CD4-positive, alpha-beta T cell treated with Interleukin-2 at 100 ng/mL for 4 hours (primary cell): Measurements from ENCODE around the gene C11orf16.
"Not testable (repeated sequence)": the region's sequence is repeated elsewhere in the genome, so short reads cannot be mapped to it uniquely, and the experiment has no call there.

Source experiments
- DNase-seq: peaks from one replicate; pipeline ENCODE4 v3.0.0-alpha.2; 2020; ENCODE audit warnings: low spot score

Gene C11orf16

GRCh38 chr11:8932564-8933180, at the start of gene C11orf16:
TSS of gene C11orf16 (minus strand) at chr11:8932947. CDS start at chr11:8932308, 639 bp downstream.
- no peak for DNase-seq

DNA sequence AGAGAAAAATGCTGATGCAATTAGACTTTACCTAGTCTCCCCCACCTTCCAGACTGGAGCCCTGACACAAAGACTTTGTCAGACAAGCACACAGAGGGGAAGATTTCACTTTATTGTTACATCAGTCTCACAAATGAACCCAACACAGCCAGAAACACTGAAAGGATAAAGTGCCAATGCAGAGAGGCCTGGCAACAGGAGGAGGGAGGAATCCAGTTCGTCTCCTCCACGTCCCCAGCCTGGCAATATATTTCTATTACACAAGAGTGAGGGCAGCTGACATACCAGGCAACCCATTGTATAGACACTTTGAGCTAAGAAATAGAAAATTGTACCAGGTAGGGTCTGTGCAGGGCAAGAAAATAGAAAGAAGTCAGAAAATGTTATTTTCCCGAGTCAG, 47.7 kb upstream of the C11orf16 start:
- no peak for DNase-seq

DNA sequence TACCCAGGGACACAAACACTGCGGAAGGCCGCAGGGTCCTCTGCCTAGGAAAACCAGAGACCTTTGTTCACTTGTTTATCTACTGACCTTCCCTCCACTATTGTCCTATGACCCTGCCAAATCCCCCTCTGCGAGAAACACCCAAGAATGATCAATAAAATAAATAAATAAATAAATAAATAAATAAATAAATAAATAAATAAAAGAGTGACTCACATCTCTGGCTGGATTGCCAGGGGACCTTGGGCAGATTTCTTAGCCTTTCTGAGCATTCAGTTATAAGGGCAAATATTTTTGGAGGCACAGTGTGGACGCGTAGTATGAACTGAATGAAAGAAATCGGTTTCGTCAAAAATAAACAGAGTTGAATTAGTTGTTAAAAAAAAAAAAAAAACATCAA, 46.6 kb upstream of the C11orf16 start:
- not testable (repeated sequence) for DNase-seq

DNA sequence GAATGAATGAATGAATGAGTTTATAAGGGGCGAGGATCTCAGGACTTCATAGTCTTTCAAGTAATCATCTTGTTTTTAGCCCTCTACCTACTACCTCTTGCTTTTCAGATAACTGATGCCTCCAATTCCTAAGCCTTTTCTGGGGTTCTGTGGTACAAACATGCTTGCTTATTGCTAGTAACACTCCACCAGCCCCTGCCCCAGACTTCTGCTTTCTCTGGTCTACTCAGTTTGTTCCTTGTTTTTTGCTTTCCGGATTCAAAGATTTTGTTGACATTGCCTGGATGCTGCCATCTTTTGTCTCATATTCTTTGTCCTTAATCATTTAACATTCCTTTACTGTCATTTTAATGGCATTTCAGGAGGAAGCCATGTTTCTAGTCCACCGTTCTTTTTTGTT, 40.4 kb upstream of the C11orf16 start:
- no peak for DNase-seq

GRCh38 chr11:8971924-8972316, 39.2 kb upstream of the C11orf16 start:
- DNase-seq = no peak

GRCh38 chr11:8971196-8971923, 38.6 kb upstream of the C11orf16 start:
- DNase-seq = no peak

GRCh38 chr11:8967184-8967583, 34.4 kb upstream of the C11orf16 start:
- no peak for DNase-seq

- peak; percentile 76 for DNase-seq
These were observed 31.9 kb upstream of the C11orf16 start, which contains the start of gene TMEM9B for GRCh38 chr11:8964324-8965320. TSS of gene TMEM9B (minus strand) at chr11:8964442. CDS start at chr11:8964313, 129 bp downstream.

DNA sequence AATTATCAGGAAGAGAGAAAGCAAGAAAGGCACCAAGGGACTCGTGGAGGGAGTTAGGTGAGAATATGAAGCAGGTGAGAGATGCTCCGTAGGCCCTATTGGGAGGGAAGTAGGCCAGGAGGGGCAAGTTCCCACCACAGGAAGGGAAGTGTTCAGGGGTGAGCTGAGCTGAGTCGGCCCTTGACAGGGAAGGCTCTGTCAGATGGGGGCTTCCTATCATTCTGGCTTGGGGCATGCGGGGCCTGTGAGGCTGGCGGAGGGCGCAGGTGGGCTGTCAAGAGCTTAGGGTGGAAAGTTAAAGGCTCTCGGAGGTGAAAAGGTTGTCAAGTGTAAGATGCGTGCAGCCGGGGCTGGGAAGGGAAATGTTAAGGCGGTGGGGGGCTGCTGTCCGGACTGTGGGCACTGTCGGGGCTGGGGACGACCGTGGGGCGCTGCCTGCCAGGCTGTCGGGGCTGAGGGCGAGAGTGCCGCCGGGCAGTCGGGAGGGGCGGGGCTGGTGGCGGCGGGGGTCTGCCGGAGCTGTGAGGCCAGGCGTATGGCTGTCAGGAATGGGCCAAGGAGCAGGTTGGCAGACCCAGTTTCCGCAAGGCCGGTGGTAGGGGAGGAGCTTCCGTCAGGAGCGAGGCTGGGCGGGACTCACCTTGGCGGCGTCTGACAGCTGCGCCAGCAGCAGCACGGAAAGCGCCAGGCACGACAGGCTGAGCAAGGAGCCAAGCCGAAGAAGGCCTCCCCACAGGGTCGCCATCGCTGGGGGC, 31.0 kb upstream of the C11orf16 start:
- DNase-seq = peak; percentile 74

GRCh38 chr11:8962841-8963240, 30.1 kb upstream of the C11orf16 start:
- no peak for DNase-seq

DNA sequence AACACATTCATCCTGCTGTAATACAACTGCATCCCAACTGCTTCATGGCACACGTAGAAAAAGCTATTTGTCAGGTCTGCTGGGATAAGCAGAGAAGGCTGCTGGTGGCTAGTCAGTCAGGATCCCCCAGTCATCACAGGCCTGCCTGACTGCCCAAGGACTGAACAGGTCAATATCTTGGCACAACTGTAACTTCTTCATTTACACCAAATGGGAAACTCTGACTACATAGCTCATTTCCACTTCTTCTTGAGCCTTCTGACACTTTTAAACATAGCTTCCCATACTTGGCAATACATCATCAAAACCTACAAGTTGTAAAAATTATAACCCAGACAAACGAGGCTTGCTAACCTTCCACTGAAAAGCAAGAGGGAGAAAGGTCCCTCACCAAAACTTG, 28.7 kb upstream of the C11orf16 start:
- no peak for DNase-seq

GRCh38 chr11:8959546-8960166, 26.9 kb upstream of the C11orf16 start:
- peak; percentile 54 for DNase-seq

DNA sequence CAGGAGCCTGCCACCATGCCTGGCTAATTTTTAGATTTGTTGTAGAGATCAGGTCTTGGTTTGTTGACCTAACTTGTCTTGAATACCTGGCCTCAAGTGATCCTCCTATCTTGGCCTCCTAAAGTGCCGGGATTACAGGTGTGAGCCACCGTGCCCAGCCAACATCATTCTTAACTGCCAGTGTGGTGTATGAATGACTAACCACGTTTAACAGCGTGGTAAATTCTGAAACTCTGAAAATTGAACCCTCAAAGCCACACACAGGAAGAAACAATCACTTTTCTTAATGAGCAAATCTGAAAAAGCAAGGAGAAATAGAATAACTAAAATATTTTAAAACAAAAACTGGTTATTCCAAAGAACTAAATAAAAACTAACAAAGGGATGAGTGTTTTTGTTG, 24.1 kb upstream of the C11orf16 start:
- no peak for DNase-seq

- DNase-seq = no peak
These were observed 16.1 kb upstream of the C11orf16 start for GRCh38 chr11:8948886-8949285.

DNA sequence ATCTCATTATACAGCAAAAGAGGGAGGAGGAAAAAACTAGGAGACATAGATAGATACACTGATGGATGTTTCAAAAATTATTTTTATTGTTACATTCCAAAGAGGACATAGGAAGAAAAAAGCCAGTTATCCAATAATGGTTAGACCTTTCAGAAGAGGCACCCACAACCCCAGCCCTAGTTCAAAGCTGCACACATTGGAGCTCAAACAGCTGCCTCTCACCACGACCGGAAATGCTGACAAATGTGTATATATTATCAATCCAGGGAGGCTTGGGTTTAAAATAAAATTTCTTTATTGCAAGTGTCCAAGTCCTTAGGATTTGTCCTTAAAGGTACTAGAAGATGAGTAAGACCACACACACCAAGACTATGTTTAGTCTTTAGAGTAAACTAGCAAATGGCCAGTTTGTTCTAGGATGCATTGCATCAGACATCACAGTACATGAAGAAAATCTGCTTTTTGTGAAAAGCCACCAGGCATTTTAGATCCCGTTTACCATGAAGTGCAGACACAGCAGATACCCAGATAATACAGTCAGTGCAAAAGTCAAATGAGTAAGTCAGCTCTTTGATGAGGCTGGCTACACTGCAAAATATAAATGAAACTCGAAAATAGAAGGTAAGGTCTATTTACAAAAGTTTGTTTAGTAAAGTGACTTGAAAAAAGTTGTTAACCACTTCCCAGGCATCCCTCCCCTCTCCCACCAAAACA, 14.6 kb upstream of the C11orf16 start:
- no peak for DNase-seq

GRCh38 chr11:8942518-8943066, 9.8 kb upstream of the C11orf16 start, which contains the start of gene ASCL3:
TSS of gene ASCL3 (minus strand) at chr11:8943016. CDS start at chr11:8938161, 4,855 bp downstream.
- DNase-seq = no peak

- DNase-seq = no peak
These were observed 8.8 kb upstream of the C11orf16 start for GRCh38 chr11:8941341-8942103.

- DNase-seq = no peak
These were observed 4.9 kb upstream of the C11orf16 start for GRCh38 chr11:8937659-8938058.

DNA sequence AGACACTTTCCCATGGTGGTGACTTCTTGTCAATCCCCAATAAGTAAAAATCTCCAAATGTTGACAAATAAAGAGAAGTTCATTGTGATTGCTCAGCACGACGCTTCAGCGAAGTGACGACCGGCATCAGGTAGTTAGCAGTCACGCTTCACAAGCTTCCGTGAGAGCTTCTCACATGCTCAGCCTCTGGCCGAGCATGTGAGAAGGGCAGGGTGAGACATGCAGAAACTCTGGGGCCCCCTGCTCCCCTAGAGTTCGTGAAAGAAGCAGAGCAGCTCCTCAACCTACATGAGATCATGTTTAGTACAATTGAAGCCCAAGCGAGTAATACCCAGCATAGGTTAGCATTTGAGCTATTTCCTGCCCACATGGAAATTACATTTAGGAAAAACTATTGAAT, 4.4 kb upstream of the C11orf16 start:
- no peak for DNase-seq
